ENCODE data around the gene AXIN1.

DNA sequence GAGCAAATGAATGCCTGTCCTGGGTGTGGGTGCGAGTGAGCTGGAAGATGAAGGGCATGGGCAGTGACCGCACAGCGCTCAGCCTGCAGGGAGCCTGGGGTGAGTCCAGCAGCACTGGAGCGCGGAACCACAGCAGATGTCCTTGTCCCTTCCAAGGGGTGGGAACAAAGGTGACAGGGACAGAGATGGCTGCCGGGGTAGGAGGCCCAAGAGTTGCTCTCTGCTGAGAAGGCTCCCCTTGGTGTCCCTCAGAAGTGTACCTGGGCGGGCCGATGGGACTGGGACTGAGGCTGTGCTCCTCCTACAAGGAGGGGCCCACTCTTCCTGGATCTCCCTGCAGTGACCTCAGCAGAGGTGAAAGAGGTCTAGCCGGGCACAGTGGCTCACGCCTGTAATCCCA lies 36.8 kb upstream of the AXIN1 start:
- TF ChIP-seq POLR2A (IDR thresholded peaks at IDR 0.05; ENCODE audit: low read depth, low read length) = no peak
- no peak for TF ChIP-seq POLR2AphosphoS5 (IDR thresholded peaks at IDR 0.05; ENCODE audit: low read depth, low read length)

All from GM12892 (cell line).